Measurements from ENCODE around the gene ALDH1A3.
"Not testable (repeated sequence)": the region's sequence is repeated elsewhere in the genome, so short reads cannot be mapped to it uniquely, and the experiment has no call there.

The ALDH1A3 gene

DNA sequence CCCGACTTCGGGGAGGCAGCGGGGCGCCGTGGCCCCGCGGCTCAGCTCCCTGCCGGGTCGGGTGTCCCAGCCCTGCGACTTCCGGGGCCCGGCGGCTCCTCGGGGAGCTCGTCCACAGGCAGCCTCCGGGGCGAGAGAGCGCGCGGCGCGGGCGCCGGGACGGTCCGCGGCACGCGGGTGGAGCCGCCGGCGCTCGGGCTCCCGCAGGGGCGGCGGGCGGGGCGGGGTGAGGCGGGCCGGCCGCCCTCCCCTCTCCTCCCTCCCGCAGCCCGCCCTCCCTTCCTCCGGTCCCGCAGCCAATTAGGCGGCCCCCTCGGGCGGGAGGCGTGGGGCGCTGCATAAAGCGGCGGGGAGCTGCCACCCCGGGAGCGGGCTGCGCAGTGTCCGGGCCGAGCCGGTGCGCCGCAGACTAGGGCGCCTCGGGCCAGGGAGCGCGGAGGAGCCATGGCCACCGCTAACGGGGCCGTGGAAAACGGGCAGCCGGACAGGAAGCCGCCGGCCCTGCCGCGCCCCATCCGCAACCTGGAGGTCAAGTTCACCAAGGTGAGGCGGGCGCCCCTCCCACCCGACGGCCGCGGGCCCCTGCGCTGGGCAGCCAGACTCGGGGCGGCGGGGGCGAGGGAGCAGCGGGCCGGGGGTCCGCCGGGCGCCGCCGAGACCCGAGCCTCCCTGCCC, at the start of gene ALDH1A3:
ALDH1A3 (plus strand) TSS at position 368 of the 675 bp plus-strand sequence; CDS start at position 445, 77 bp downstream.
- DNase-seq: no peak

DNA sequence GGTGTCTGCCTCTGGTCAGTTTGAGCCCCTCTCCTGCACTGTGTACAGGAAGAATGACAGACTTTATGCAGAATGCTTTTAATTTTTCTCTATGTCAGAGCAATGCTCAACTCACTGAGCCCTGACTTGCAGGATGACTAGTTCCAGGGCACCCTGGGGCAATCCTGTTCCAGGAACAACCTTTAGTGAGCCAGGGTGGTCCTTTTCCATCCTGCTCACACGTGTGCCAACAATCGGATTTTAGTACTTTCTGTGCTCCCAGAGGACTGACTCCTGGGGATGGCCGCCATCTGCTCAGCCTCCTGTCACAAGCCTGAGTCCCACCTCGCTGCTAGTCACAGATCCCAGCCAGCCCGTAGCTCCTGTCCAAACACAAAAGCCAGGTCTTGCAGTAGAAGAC, 48.2 kb upstream of the ALDH1A3 start:
- no peak for DNase-seq

DNA sequence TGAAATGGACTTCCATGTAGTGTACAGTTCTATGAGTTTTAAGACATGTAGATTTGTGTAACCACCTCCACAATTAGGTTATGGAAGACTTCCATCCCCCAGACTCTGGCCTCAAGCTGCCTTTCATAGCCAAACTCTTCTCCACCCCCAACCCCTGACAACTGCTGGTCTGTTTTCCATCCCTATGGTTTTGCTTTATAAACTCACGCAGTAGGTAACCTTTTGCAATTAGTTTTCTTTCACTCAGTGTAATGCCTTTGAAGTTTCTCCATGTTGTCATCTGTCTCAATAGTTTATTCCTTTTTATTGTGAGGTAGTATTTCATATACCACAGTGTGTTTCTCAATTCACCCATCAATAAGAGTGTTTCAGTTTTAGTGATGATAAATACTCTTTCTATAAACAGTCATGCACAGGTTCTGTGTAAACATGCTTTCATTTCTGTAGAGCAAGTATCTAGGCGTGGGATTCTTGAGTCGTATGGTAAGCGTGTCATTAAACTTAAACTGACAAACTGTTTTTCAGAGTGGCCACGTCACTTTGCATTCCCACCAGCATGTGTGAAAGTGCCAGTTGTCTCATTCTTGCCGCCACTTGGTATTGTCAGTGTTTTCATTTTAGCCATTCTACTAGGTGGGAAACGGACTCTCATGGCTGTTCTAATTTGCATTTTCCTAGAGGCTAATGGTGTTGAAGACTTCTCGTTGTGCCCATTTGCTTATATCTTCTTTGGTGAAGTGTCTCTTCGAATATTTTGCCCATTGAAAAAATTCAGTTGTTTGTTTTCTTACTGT, 47.3 kb upstream of the ALDH1A3 start:
- DNase-seq: no peak

DNA sequence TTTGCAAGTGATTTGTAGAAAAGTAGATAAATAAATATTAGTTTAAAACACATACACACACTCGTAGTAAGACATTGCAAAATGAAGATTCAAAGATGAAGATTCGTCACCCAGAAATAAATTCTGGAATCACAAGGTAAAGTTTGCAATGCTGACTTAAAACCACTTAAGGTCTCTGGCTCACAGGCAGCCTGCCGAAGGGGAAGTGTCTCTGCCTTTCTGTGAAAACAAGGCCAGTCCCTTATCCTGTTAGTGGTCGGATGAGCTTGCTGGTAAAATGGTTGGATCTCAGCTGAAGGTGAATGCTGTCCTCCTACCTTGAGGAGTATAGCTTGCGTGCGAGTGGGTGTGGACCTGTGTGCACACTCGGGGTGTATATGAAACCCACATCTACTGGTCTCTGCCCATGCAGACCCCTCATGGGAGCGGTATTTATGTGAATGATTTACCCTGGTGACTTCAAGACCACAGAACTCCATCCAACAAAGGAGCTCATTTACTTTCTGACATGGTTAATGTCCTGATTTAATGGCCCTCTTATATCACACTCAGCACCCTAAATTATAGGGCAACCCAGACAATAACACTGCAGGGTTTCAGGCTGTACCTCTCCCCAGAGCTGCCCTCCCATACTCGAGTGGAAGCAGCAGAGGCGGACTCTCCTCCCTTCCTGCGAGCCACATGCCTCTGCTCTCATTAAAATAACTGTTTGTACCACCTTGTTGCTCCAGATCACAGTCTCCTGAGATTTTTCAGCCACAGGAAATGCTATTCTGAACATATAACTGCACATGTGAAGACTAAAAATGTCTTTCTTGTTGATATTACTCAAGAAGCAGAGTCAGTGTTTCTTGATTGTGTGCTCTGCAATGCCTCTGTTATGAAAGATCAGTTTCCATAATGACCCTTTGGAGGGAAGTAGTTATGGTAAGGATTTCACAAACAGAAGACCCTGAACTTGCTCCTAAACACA, 45.9 kb upstream of the ALDH1A3 start:
- no peak for DNase-seq

DNA sequence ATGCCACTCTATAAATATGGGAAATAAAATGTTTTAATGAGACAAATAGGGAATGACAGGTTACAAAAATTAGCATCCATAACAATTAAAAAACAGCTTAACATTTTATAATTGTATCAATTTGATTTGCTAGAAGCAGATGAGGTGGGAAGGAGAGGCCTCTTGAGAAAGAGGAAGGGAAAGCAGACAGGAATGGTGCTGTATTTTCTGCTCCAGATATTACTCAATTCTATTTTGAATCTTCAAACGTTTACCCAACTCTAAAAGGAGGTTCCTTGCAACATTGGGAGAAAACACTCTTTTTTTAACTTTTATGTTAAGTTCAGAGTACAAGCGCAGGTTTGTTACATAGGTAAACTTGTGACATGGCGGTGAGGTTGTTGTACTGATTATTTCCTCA, 44.9 kb upstream of the ALDH1A3 start:
- DNase-seq: no peak

DNA sequence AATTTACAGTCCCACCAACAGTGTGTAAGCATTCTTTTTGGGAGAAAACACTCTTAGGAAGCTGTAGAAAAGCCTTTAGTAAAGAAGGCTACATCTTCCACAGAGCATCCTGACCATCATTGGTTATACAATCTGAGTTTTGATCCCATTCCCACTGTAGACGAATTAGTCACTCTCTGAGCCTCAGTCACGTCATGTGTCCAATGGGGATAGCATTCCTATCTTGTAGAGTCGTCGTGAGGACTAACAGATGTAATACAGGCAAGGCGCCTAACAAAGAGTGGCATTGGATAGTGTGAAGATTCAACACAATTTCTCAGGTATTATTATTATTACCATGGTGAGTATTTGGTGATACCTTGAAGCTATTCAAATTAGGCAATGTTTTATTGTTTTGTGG, 44.0 kb upstream of the ALDH1A3 start:
- DNase-seq: no peak

DNA sequence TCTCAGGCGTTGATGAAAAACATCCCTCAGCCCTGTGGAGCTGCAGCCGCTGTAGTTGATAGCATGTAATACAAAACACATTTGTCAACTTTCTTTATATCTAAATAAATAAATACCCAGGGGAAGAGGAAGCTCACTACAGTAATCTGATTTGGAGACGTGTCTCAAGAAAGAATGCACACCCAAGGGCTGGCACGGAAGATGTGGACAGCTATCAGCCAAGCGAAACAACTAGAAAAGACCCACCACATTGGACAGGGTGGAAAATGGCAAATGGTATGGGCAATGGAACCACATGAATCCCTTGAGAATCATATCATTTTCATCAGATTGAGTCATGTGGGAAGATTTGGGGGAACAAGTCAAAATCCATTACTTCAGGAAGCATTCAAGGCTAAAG, 43.1 kb upstream of the ALDH1A3 start:
- DNase-seq: no peak

DNA sequence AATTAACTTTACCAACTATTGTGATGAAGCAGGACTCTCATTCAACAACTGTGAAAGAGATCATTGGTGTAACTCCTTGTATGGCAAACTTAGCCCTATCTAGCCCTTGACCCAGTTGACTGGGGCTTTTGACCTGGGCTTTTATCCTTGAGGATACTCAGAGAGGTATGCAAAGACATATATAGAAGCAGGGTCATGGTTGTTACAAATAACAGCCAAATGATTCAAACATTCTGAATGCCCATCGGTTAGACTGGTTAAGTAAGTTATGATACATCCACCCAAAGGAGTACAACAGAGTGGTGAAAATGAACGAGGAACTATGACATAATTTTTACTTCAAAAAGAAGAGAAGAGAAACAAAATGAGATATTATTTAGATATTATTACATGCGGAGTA, 38.2 kb upstream of the ALDH1A3 start:
- DNase-seq: no peak

DNA sequence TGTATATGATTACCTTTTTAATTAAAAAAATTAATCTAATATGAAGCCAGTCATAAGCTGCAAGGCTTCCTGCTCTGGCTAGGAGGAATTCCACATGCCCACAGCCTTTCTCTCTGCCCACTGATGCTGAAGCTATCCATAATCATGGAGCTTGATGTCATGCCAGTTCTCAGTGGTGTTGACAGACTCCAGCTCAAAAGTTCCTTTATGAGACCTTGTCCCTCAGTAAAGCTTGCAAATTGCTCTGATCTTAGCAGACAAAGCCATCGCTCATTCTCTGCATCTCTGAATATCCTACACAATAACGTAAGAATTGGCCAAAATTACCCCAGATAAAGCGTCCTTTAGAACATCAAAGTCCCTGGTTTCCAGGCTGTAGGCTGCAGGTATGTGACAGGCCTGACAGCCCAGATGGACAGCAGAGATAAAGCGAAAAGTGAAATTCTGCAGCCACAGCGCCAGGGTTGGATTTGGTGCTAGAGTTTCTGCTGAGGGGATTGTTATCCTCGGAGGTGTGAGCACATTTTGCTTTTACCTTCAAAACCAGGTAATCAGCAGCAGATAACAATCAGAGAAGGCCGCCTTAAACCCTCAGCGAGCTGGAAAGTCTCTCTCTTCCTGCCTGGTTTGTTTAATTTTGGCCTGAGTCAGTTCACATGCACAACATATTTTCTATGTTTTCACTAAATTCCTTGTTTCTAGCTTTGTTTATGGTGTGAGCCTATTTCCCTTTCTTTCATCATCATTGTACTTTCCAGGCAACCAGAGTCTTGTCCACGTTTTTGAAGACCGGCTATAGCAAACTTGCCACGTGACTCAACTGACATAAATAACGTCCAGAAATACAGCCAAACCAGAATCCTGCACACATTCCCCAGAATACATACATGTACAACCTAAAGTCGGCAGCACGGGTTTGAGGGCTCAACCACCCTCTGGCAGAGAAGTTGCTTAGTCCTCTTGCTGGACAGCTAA, 36.6 kb upstream of the ALDH1A3 start:
- no peak for DNase-seq

DNA sequence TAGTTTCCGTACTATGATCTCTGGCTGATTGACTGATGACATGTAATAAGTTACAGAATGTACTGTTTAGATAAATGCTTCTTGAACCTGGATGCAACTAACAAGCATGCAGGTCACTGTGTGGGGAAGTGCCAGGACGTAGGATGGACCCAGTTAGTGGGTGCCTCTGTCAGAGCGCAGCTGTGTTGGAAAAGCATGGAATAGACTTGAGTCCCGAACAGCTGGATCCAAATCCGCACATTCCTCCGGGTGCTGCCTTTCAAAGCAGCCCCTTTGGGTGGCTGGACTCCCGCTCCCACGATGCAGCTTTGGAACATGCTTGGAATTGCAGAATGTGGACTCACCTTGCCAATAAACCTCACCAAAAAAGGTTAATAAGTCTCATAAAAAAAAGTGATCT, 35.5 kb upstream of the ALDH1A3 start:
- DNase-seq: no peak

DNA sequence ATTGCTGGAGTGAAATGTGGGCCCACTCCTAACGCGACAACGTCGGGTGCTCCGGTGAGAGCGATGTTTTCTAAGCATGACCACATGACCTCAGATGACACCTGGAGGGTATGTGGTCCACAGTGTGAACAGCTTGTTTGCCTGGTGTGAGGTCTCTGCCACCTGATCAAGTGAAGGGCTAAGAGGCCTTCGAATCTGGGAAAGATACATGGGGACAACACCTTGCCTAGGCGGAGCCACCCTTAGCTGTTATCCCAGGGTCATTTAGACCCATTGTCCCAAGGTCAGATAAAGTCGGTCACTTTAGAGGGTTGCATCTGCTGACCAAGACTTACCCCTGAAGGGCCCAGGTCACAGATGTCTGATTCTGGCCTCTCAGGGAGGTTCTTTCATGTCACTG, 34.9 kb upstream of the ALDH1A3 start:
- DNase-seq: no peak

DNA sequence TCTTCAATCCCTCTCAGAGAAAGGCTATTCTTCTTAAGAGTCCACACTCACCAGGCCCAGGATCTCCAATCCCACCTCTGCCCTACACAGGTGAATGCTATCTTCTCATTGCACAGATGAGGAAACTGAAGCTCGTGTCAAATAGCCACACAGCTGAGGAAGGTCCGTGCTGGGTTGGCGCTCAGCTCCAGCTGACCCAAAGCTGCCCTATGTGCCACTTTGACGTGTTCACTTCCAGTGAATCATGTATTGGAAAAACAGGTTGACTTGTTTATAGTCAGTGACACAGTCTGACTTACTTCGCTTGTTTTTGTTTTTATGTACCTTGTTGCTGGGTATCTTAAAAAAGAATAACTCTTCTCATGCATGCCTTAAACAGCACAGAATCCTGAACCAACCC, 32.4 kb upstream of the ALDH1A3 start:
- no peak for DNase-seq

DNA sequence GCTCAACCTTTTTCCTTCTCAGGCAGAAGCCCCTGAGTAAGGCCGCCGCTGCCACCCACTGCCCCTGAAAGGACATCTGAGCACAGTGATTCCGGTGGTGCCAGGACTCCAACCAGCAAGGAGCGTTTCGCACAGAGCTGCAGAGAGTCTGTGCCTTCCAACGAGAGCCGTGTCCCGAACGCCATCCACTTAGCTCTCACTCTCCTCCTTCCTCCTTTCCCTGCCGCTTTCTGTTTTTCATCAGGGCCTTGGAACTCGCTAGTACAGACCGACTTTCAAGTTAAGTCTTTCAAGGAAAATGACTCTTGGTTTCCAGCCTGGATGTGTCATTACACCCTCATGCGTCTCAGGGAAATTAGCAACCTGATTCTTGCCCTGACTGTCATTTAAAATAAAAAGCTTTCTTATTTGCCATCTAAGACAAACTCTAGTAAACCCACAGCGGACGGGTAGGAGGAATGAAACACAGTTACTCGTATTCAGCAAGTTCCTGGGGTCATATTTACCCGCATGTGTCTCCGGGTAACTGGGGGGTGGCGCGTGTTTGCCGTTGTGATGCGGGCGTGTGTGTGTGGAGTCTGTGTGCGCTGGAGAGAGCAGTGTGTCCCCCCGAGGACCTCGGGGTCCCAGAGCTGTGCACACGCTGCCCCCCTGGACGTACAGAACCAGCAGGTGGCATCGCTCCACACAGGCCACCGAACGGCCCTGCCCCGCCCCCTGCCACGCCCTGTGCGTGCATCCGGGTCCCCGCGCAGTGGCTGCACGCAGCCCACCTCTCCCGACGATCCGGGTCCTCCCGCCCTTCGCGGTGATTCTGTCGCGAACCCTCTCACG, 30.4 kb upstream of the ALDH1A3 start:
- DNase-seq: no peak

DNA sequence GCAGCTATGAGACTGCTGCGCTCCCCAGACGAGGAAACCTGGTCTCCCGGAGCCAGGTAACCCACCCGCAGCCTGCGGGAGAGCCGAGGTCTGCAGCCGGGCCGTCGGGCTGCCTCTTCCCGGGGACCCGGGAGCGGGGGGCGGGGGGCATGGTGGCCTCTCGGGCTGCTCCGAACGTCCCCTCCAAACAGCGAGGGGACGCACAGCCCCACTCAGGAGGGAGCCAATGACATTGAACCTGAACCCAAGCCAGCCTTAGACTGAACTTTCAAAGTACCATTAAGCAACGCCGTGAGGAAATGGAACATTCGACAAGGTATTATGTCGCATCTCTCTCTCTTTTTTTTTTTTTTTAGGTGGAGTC, 29.8 kb upstream of the ALDH1A3 start:
- no peak for DNase-seq

DNA sequence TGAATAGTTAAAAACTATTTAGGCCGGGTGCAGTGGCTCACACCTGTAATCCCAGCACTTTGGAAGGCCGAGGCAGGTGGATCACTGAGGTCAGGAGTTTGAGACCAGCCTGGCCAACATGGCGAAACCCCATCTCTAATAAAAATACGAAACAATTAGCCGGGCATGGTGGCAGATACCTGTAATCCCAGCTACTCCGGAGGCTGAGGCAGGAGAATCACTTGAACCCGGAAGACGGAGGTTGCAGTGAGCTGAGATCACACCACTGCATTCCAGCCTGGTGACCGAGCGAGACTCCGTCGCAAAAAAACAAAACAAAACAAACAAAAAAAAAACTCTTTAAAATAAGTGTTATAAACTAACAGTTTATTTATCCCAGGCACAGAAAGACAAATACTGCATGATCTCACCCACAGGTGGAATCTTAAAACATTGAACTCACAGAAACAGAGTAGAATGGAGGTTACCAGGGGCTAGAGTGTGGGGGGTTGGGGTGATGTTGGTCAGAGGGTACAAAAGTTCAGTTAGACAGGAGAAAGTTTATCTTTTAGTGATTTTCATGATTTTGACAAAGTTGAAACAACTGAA, 28.1 kb upstream of the ALDH1A3 start:
- DNase-seq: not testable (repeated sequence)

DNA sequence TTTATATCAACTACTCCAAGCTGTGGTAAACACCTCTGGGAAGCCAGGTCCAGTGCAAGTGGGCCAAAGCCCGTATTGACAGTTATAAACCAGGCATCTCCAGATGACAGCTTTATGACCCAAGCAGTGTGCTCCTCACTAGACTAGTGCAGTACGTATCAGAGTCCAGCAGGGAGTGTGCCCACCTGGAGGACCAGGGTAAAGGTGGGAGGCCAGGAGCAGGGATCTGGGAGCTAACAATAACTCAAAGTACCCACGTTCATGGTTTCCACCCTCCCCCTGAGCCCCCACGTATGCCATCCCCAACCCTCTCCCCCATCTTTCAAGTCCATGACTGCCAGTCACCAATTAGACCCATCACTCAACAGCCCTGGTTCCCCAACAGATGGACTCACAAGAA, 27.0 kb upstream of the ALDH1A3 start:
- DNase-seq: no peak

DNA sequence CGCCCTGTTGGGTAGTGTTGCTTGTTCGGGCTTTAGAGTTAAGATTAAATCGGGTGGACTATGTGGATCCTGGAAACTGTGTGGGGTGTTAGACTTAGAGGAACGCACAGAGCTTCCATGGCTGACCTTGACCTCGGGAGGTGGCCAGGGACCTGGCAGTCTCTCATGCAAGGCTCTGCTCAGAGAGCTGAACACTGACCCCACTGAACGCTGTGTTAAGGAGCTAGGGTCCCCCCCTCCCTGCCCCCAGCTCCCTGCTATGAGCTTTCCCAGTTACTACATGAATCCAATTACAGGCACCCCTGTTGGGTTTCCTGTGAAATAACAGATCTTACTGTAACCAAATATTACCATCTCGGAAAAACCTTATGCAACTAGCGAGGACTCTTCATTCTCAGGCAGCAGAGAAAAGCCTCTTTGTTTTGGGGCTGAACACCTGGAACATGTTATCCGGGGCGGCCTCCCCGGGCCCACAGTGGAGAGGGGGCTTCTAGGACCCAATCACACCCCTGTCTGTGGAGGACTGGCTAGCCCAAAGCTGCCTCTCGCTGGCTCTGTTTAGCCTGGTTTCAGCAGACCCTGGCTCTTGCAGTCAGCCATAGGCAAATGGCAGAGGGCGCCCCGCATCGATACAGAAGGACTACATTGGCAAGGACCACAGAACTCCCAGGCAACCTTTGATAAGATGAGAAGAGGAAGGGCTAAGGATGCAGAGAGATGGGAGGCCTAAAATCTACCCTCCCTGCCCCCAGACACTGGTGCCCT, 25.8 kb upstream of the ALDH1A3 start:
- no peak for DNase-seq

DNA sequence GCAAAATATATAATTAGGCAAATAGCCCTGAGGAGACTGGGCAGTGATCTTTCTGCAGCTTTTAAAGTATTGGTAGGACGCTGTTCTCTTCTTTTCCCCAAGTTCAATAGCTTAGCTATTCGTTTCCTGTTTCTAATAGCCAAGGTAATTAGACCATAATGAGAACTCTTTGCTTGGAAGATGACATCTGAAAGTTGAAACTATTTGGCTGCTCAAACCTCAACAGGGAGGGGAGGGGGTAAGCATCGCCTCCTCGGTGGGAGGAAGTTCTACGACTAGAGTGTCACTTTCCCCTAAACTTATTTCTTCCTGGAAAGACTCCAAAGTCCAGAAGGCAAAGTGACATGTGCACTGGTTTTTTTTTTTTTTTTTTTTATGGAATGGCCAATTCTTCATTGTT, 22.8 kb upstream of the ALDH1A3 start:
- DNase-seq: no peak

DNA sequence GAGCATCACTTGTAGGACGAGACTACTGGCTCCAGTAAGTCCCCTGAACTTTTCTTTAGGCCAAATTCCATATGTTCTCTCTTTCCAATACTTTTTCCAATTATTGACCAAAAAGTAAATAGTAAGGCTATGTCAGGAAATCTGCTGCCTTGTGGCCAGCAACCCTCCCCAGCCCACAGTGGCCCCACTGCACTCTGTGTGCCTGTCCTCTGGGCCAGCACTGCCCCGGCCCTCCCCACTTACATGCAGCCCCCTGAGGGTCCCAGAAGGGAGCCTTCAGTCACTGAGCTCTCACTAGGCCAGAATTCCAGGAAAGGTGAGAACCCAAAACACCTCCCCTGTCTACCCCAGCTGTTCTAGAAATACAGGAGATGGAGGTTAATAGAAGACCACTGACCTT, 21.3 kb upstream of the ALDH1A3 start:
- no peak for DNase-seq

Data from NCI-H446 treated with DMSO at 0.1 percent for 48 hours (cell line).